ENCODE measurements around the gene IL18RAP.

The IL18RAP gene

GRCh38 chr2:102421890-102422759 lies 835 bp upstream of the IL18RAP start:
- no peak for DNase-seq (ENCODE audit: low read depth in 2 of 3, low spot score in 2 of 3)

- no peak for DNase-seq (ENCODE audit: low read depth in 2 of 3, low spot score in 2 of 3)
Observed at GRCh38 chr2:102423368-102423767, 408 bp downstream of the IL18RAP start.

DNA sequence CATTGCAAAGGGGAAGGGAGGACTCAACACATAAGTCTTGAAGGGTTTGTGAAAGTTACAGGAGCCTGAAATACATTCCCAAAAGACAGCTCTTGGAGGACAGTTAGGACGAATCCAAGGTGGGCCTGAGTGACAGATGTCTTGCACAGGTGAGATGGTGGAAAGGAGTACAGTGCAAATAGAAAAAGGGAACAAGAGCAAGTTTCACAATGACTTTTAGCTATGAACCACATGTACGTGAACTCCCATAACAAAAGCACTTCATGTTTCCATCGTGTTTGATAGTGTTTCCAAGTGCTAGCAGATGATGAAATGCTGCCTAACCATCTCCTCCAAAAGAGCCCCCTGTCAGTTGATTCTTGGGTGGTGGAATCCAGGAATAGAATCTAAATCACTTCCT lies 1.8 kb downstream of the IL18RAP start:
- DNase-seq (ENCODE audit: low read depth in 2 of 3, low spot score in 2 of 3) = no peak

- DNase-seq (ENCODE audit: low read depth in 2 of 3, low spot score in 2 of 3) = no peak
Observed at GRCh38 chr2:102425441-102426132, 2.6 kb downstream of the IL18RAP start.

DNA sequence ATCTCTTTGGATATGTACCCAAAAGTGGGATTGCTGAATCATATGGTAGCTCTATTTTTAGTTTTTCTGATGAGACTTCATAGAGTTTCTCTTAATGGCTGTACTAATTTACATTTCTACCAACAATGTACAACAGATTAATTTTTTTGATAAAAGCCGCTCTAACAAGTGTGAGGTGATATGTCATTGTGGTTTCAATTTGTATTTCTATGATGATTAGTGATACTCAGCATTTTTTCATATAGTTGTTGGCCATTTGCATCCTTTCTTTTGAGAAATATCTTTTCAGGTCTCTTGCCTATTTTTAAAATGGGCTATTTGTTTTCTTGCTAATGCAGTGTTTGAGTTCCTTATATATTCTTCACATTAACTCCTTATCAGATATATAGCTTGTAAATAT lies 4.3 kb downstream of the IL18RAP start:
- no peak for DNase-seq (ENCODE audit: low read depth in 2 of 3, low spot score in 2 of 3)

DNA sequence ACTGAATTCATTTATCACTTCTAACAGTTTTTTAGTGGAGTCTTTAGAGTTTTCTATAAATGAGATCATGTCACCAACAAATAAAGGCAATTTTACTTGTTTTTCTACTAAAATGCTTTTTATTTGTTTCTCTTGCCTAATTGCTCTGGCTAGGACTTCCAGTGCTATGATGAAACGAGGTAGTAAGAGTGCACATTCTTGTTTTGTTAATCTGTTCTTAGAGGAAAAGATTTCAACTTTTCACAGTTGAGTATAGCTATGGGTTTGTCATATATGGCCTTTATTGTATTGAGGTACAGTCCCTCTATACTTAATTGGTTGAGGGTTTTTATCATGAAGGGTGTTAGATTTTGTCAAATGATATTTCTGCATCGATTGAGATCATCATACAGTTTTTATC lies 5.6 kb downstream of the IL18RAP start:
- no peak for DNase-seq (ENCODE audit: low read depth in 2 of 3, low spot score in 2 of 3)

GRCh38 chr2:102432386-102432785 lies 9.4 kb downstream of the IL18RAP start:
- no peak for DNase-seq (ENCODE audit: low read depth in 2 of 3, low spot score in 2 of 3)

- DNase-seq (ENCODE audit: low read depth in 2 of 3, low spot score in 2 of 3) = no peak
Observed at GRCh38 chr2:102433973-102434654, 11.2 kb downstream of the IL18RAP start.

GRCh38 chr2:102434655-102435381 lies 11.9 kb downstream of the IL18RAP start:
- no peak for DNase-seq (ENCODE audit: low read depth in 2 of 3, low spot score in 2 of 3)

DNA sequence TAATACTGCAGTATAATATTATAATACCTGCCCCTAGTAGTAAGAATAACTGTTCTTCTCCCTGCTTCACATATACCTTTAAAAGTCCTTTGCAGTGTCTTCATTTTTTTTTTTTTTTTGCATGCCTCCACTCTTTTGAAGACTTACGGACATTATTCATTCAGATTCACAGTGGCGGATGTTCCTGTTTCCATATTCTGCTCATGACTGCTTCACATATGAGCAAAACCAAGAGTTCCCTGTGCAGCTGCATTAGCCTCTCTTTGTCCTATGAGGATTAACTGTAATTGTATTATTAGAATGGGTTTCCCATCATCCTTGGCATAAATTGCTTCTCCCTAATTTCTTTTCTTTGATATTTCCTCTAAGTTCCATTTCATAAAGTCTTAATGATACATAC lies 12.8 kb downstream of the IL18RAP start:
- no peak for DNase-seq (ENCODE audit: low read depth in 2 of 3, low spot score in 2 of 3)

- peak in 1 of 3 experiments; percentile 33 for DNase-seq (ENCODE audit: low read depth in 2 of 3, low spot score in 2 of 3)
Observed at GRCh38 chr2:102436323-102436722, 13.4 kb downstream of the IL18RAP start.

DNA sequence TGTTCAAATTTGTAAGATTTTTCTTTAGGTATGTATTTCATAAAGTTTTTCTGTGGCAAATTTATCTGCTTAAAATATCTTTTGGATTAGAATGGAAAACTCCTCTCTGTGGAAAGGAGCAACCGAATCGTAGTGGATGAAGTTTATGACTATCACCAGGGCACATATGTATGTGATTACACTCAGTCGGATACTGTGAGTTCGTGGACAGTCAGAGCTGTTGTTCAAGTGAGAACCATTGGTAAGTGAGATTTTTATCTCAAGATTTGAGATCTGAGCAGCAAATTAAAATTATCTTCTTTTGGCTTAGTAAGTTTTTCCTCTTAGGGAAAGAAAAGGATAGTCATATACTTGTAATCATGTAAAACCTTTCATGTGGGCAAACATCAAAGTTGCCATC lies 14.2 kb downstream of the IL18RAP start:
- DNase-seq (ENCODE audit: low read depth in 2 of 3, low spot score in 2 of 3) = no peak

GRCh38 chr2:102438111-102438510 lies 15.2 kb downstream of the IL18RAP start:
- DNase-seq (ENCODE audit: low read depth in 2 of 3, low spot score in 2 of 3) = no peak

DNA sequence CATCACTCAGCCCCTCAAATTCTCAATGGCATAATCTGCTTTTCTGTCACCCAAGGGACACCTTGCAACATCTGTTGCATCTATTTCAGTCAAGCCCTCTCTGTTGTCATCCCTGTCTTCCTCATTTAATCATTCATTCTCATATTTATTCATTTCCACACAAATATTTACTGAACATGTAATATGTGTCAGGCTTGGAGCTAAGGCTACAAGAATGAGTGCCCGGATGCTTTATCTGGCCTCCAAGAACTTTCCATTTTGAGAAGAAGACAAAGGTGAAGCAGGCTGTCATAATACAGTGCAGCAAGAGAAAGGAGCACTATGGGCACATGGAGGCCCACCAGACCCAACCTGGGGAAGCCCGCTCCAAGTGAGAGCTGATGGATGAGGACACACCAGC lies 15.6 kb downstream of the IL18RAP start:
- DNase-seq (ENCODE audit: low read depth in 2 of 3, low spot score in 2 of 3) = no peak

DNA sequence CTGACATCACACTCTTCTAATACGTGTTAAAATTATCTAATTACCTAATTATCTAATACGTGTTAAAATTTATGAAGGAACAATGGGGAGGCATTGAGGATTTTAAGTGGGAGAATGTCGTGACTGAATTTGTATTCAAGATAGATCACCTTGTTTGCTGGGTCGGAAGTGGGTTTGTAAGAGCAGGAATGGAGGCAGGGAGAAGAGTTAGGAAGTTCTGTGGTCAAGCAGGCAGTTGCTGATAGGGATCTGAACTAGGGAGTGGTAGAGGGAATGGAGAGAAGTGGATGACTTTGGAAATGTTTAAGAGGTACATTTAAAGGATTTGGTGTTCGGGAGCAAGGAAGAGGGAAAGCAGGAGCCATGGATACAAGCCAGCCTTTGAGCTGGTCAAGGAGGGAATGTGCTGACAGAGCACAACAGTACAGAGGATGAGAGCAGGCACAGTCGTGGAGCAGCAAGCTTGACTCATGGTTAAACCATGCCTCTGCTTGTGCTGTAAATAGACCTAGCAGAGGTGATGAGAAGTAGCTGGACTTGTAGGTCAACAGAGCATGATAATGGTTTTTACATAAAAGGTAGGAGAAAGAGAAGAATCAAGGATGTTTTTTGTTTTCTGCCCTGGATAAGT lies 16.2 kb downstream of the IL18RAP start:
- DNase-seq (ENCODE audit: low read depth in 2 of 3, low spot score in 2 of 3) = no peak

DNA sequence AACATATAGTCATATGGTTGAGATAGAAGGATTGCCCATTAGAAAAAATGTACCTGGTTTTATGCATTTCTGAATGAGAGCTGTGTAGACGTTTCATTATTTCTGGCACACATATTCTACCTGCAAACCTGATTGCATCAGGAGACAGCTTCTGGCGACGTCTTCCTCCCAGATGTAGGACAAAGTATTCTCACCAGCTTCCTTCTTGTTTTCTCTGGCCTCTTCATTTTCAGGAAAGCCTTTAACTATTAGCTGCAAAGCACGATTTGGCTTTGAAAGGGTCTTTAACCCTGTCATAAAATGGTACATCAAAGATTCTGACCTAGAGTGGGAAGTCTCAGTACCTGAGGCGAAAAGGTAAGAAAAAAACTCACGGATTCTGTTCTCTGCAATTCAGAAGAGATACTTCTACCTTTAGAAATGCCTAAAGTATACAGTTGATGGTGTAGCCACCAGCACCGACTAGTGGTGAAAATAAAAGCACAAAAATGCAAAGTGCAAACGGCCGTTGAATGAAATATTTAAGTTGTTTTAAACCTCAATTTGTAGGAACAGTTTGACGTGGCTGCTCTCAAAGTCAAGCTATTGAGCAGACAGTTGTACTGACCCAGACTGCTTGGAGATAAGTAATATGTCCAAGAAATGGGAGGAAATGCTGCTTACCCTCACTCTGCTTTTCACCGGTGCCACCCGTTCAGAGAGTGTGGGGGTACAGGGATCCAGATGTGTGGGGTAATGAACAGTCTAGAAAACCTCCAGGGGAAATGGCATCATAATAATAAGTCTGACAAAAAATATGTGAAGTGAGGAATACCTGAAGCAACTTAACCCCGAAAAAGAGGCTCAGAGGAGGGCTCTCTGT lies 20.2 kb downstream of the IL18RAP start:
- no peak for DNase-seq (ENCODE audit: low read depth in 2 of 3, low spot score in 2 of 3)

DNA sequence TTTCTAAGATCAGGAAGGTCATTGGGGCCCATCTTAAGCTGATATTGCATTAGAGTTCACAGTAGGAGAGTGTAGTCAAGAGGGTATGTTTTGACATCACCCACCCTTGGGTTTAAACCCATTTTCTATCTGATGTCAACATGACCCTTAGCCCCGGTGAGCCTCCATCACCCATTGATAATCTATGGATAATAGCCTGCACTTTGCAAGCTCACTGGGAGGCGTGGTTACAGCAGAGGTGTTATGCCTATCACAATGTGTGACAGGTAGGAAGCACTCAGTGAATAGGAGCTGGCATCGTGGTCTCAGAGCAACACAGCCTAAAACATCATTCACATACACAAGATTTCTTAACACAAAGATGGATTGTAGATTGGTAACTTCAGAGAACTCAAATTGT lies 21.3 kb downstream of the IL18RAP start:
- no peak for DNase-seq (ENCODE audit: low read depth in 2 of 3, low spot score in 2 of 3)

- no peak for DNase-seq (ENCODE audit: low read depth in 2 of 3, low spot score in 2 of 3)
Observed at GRCh38 chr2:102446936-102447335, 24.0 kb downstream of the IL18RAP start.

DNA sequence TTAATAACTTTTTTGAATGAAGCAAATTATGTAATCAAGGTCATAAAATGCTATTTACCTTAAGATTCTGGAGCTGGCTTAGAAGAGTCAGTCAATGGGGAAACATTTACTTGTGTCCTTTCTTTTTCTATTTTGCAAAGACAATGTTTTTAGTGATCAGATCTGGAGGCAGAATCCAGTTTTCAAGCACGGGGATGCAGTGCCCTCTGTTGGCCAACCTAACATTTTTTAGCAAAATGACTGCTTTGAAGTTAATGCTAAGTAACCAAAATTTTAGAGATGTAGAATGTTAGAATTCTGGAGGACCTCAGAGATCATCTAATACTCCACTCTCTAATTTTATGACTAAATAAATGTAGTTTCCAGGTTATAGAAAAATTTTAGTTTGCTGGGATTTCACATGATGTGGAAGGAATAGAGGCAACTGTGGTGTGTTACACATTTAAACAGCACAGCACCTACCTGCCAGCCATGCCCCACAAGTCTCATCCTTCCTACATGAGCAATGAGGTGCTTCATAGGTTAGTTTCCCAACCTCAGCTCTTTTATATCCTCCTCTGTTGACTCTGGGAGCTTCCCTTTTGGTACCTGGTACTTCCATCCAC lies 26.5 kb downstream of the IL18RAP start:
- DNase-seq (ENCODE audit: low read depth in 2 of 3, low spot score in 2 of 3) = peak in 2 of 3 experiments; percentile 28 to 37
